Measurements from ENCODE around the gene CAPSL. TPM values are rescaled to one million over a fixed set of nuclear protein-coding genes. Genes with fewer than 3 reads are reported as not detected.

The CAPSL gene
- total and polyA plus RNA-seq, 9 of the 15 experiments (the other 6 are each of a cell fraction or from before 2014, with no cell fraction given), result not detected

DNA sequence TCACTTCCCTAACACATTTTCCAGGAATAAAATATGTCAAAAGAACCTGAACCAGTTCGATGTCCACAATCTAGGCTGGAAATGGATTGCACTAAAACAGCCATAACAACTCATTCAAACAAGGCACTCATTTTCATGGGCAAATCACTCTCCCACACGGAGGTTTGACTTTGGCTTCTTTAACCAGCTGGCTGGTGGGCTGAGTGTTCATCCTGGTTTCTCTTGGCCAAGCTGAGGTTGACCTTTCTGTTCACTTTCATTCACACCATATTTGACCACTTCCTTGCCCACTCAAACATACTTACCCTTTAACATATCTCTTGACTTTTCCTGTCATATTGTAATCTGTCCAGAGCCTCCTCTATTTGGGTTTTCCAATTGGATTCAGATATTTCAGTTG, 76.3 kb downstream of the CAPSL start:
- Histone ChIP-seq H3K27me3 (ENCODE audit: control insufficient read depth in 2 of 2, insufficient read depth in 2 of 2, low read length in 2 of 2) (no peaks in the 10 kb centered on the region), H4K20me1 (replicated peaks; ENCODE audit: control insufficient read depth, insufficient read depth, low read length) (no peaks in the 10 kb centered on the region), H3K9me3 (replicated peaks; ENCODE audit: control insufficient read depth, insufficient read depth, low read depth, low read length) (no peaks in the 10 kb centered on the region), H2AFZ (ENCODE audit: low read depth, low read length) (no peak overlapping the region), H3K4me2 (ENCODE audit: insufficient read depth, low read length) (no peak overlapping the region), H3K9me1 (ENCODE audit: control insufficient read depth, insufficient read depth, low read length) (no peaks in the 10 kb centered on the region), H3K4me1 (replicated peaks in 1 of 2; ENCODE audit: control insufficient read depth in 2 of 2, insufficient read depth in 2 of 2, low read length in 2 of 2) (no peaks in the 10 kb centered on the region), H3K36me3 (ENCODE audit: control insufficient read depth, insufficient read depth, low read length) (no peaks in the 10 kb centered on the region), H3K27ac (ENCODE audit: extremely low read depth, low read depth, low read length) (no peak overlapping the region), H3K9ac (ENCODE audit: insufficient read depth in 1 of 2, low read depth in 2 of 2, low read length in 2 of 2) (no peak overlapping the region), H3K79me2 (ENCODE audit: control insufficient read depth, insufficient read depth, low read length) (no peaks in the 10 kb centered on the region), H3K4me3 (no peak overlapping the region)
- ChIA-PET CTCF (ENCODE audit: low intra/inter-chr PET ratio) (interaction anchor here (0.5 kb wide), 1 partner anchor 862 kb away, joined by 3 read pairs; no protein-coding TSS in a partner anchor), POLR2A (no interaction called here)
- WGBS (ENCODE audit: insufficient coverage, low coverage, missing lambda C conversion rate), result 0% methylated on average over 2 of the region's 2 CpGs
- FAIRE-seq (no peak), DNase-seq (ENCODE audit: extremely low read depth in 1 of 4, low spot score in 3 of 4) (no peak), ATAC-seq (no peak)
- intact Hi-C loops (cut with micrococcal nuclease) (no loop called here), in situ Hi-C loops (cut with MboI) (no loop called here)
- no TSS peak for BruUV-seq (replicated peaks)
- TF ChIP-seq BHLHE40 (IDR thresholded peaks at IDR 0.05; ENCODE audit: low read length) (no peak), PHB (CRISPR knock-in tag; IDR thresholded peaks at IDR 0.05) (no peak), NR0B1 (IDR thresholded peaks at IDR 0.05; ENCODE audit: partially characterized antibody) (no peak), SMAD4 (CRISPR knock-in tag; conservative IDR thresholded peaks at IDR 0.05) (no peak), ETV1 (tag; conservative IDR thresholded peaks at IDR 0.05; ENCODE audit: low read depth) (no peak), ZNF780A (CRISPR knock-in tag; IDR thresholded peaks at IDR 0.05) (no peak), SMARCB1 (IDR thresholded peaks at IDR 0.05; ENCODE audit: insufficient read length, low read depth) (no peak), ZNF398 (CRISPR knock-in tag; IDR thresholded peaks at IDR 0.05) (no peak), ZFP1 (CRISPR knock-in tag; IDR thresholded peaks at IDR 0.05) (no peak), SRSF3 (IDR thresholded peaks at IDR 0.05; ENCODE audit: insufficient read depth, low read length) (no peak), STAT6 (CRISPR knock-in tag; IDR thresholded peaks at IDR 0.05) (no peak), ZNF212 (CRISPR knock-in tag; IDR thresholded peaks at IDR 0.05) (no peak)
- TF ChIP-seq, protein P1, sequence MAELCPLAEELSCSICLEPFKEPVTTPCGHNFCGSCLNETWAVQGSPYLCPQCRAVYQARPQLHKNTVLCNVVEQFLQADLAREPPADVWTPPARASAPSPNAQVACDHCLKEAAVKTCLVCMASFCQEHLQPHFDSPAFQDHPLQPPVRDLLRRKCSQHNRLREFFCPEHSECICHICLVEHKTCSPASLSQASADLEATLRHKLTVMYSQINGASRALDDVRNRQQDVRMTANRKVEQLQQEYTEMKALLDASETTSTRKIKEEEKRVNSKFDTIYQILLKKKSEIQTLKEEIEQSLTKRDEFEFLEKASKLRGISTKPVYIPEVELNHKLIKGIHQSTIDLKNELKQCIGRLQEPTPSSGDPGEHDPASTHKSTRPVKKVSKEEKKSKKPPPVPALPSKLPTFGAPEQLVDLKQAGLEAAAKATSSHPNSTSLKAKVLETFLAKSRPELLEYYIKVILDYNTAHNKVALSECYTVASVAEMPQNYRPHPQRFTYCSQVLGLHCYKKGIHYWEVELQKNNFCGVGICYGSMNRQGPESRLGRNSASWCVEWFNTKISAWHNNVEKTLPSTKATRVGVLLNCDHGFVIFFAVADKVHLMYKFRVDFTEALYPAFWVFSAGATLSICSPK (IDR thresholded peaks at IDR 0.05; ENCODE audit: borderline replicate concordance), result no peak
- TF ChIP-seq, protein P2, sequence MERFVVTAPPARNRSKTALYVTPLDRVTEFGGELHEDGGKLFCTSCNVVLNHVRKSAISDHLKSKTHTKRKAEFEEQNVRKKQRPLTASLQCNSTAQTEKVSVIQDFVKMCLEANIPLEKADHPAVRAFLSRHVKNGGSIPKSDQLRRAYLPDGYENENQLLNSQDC (CRISPR knock-in tag; IDR thresholded peaks at IDR 0.05), result no peak
